Measurements from ENCODE around the gene RND2. TPM values are rescaled to one million over a fixed set of nuclear protein-coding genes. Genes with fewer than 3 reads are reported as not detected.
A peak's percentile ranks its signal among the peaks of the same experiment; 100 is the strongest.
"Not testable (repeated sequence)": the region's sequence is repeated elsewhere in the genome, so short reads cannot be mapped to it uniquely, and the experiment has no call there.

The RND2 gene
- total RNA-seq, 1 donor, result 0.27 TPM

- DNase-seq (ENCODE audit: low read depth in 2 of 3, low spot score in 2 of 3), result no peak
Observed at GRCh38 chr17:43025766-43026537, 921 bp downstream of the RND2 start.

- peak in 1 of 3 donors; percentile 26 for DNase-seq (ENCODE audit: low read depth in 2 of 3, low spot score in 2 of 3)
Observed at GRCh38 chr17:43026595-43026994, 1.6 kb downstream of the RND2 start.

- no peak for DNase-seq (ENCODE audit: low read depth in 2 of 3, low spot score in 2 of 3)
Observed at GRCh38 chr17:43027091-43028032, 2.3 kb downstream of the RND2 start.

GRCh38 chr17:43028221-43028861 is 3.3 kb downstream of the RND2 start:
- DNase-seq (ENCODE audit: low read depth in 2 of 3, low spot score in 2 of 3), result no peak

- no peak for DNase-seq (ENCODE audit: low read depth in 2 of 3, low spot score in 2 of 3)
Observed at GRCh38 chr17:43030137-43030767, 5.2 kb downstream of the RND2 start.

- DNase-seq (ENCODE audit: low read depth in 2 of 3, low spot score in 2 of 3), result no peak
Observed at GRCh38 chr17:43031666-43032065, 6.6 kb downstream of the RND2 start.

- no peak for DNase-seq (ENCODE audit: low read depth in 2 of 3, low spot score in 2 of 3)
Observed at GRCh38 chr17:43033948-43034881, 9.2 kb downstream of the RND2 start.

- no peak for DNase-seq (ENCODE audit: low read depth in 2 of 3, low spot score in 2 of 3)
Observed at GRCh38 chr17:43034894-43035293, 9.9 kb downstream of the RND2 start.

GRCh38 chr17:43039646-43040045 is 14.6 kb downstream of the RND2 start:
- no peak for DNase-seq (ENCODE audit: low read depth in 2 of 3, low spot score in 2 of 3)

GRCh38 chr17:43040655-43041054 is 15.6 kb downstream of the RND2 start:
- DNase-seq (ENCODE audit: low read depth in 2 of 3, low spot score in 2 of 3), result no peak

- DNase-seq (ENCODE audit: low read depth in 2 of 3, low spot score in 2 of 3), result no peak
Observed at GRCh38 chr17:43042025-43042628, 17.1 kb downstream of the RND2 start.

- no peak for DNase-seq (ENCODE audit: low read depth in 2 of 3, low spot score in 2 of 3)
Observed at GRCh38 chr17:43043307-43043706, 18.3 kb downstream of the RND2 start.

- no peak for DNase-seq (ENCODE audit: low read depth in 2 of 3, low spot score in 2 of 3)
Observed at GRCh38 chr17:43044024-43044423, 19.0 kb downstream of the RND2 start.

- no peak for DNase-seq (ENCODE audit: low read depth in 2 of 3, low spot score in 2 of 3)
Observed at GRCh38 chr17:43051969-43052368, 26.9 kb downstream of the RND2 start.

GRCh38 chr17:43053008-43053407 is 28.0 kb downstream of the RND2 start:
- not testable (repeated sequence) for DNase-seq (ENCODE audit: low read depth in 2 of 3, low spot score in 2 of 3)

GRCh38 chr17:43056051-43056450 is 31.0 kb downstream of the RND2 start:
- no peak for DNase-seq (ENCODE audit: low read depth in 2 of 3, low spot score in 2 of 3)

- no peak for DNase-seq (ENCODE audit: low read depth in 2 of 3, low spot score in 2 of 3)
Observed at GRCh38 chr17:43062984-43063638, 38.1 kb downstream of the RND2 start.

- no peak for DNase-seq (ENCODE audit: low read depth in 2 of 3, low spot score in 2 of 3)
Observed at GRCh38 chr17:43068570-43069367, 43.7 kb downstream of the RND2 start.
